Fibroblast of lung (primary cell): ENCODE results near the gene LCA5. TPM values are rescaled to one million over a fixed set of nuclear protein-coding genes. Genes with fewer than 3 reads are reported as not detected.
A peak's percentile ranks its signal among the peaks of the same experiment; 100 is the strongest.

Experiments
- DNase-seq, 2 donors: peaks; one replicate each; pipeline versions ENCODE4 v3.0.0 to v3.0.0-alpha.2; 2010; ENCODE audit warnings: low read depth in 2 of 2
- H2AFZ ChIP-seq: 2 replicates; pipeline ENCODE4 v1.5.1; 2012; ENCODE audit warnings: low read length, control low read depth, inconsistent platforms
- H3K27ac ChIP-seq: 2 replicates; pipeline ENCODE4 v1.5.1; 2011; ENCODE audit warnings: low read length, control low read depth; ENCODE audit not compliant: insufficient read depth
- H3K27me3 ChIP-seq: 2 replicates; pipeline ENCODE4 v1.5.1; 2011; ENCODE audit warnings: mild to moderate bottlenecking, low read length; ENCODE audit not compliant: control insufficient read depth, insufficient read depth
- H3K36me3 ChIP-seq: 2 replicates; pipeline ENCODE4 v1.5.1; 2011; ENCODE audit warnings: low read length; ENCODE audit not compliant: control insufficient read depth, insufficient read depth
- H3K4me1 ChIP-seq: 2 replicates; pipeline ENCODE4 v1.5.1; 2011; ENCODE audit warnings: low read length; ENCODE audit not compliant: control insufficient read depth, insufficient read depth; ENCODE audit errors: extremely low read depth
- H3K4me2 ChIP-seq: 2 replicates; pipeline ENCODE4 v1.5.1; 2011; ENCODE audit warnings: low read length, control low read depth; ENCODE audit not compliant: insufficient read depth; ENCODE audit errors: extremely low read depth
- H3K4me3 ChIP-seq, 4 experiments: fragments of 200-600 bp in 1 of 4; sonication (generic) in 1 of 4; replicated peaks in 1 of 4; 2 replicates each; pipeline ENCODE4 v1.5.1; 2011 to 2016; ENCODE audit warnings: low read length in 4 of 4, low read depth in 3 of 4, mild to moderate bottlenecking in 3 of 4, control low read depth in 2 of 4, inconsistent platforms in 1 of 4, mixed read lengths in 1 of 4; ENCODE audit not compliant: insufficient read depth in 1 of 4; ENCODE audit errors: control extremely low read depth in 1 of 4
- H3K79me2 ChIP-seq: 2 replicates; pipeline ENCODE4 v1.5.1; 2012; ENCODE audit warnings: mild to moderate bottlenecking, low read length, inconsistent platforms; ENCODE audit not compliant: control insufficient read depth, insufficient read depth
- H3K9ac ChIP-seq: 2 replicates; pipeline ENCODE4 v1.5.1; 2011; ENCODE audit warnings: mild to moderate bottlenecking, low read length, control low read depth; ENCODE audit not compliant: insufficient read depth
- H3K9me3 ChIP-seq: 2 replicates; pipeline ENCODE4 v1.5.1; 2012; ENCODE audit warnings: low read depth, low read length; ENCODE audit not compliant: control insufficient read depth, insufficient read depth
- H4K20me1 ChIP-seq: 2 replicates; pipeline ENCODE4 v1.5.1; 2011; ENCODE audit warnings: low read length; ENCODE audit not compliant: control insufficient read depth, insufficient read depth; ENCODE audit errors: extremely low read depth
- EZH2 ChIP-seq: IDR thresholded peaks from 2 replicates; pipeline ENCODE4 v1.5.1; 2012; ENCODE audit warnings: low read length, control low read depth, mild to moderate bottlenecking; ENCODE audit errors: missing control alignments
- polyA plus RNA-seq, 2 donors: library from polyadenylated mRNA; depleted of rRNA in 1 of 2; stranded (reverse) in 1 of 2; unstranded in 1 of 2; fragments of >200 nt; gene quantifications; 2 replicates each; pipeline ENCODE4 v1.2.1, GENCODE V29; 2011 to 2012; ENCODE audit warnings: missing spikeins in 1 of 2
- total RNA-seq: library from RNA; depleted of rRNA; stranded (reverse); fragments of >200 nt; gene quantifications from 2 replicates; pipeline ENCODE4 v1.2.1, GENCODE V29; 2014
- TF ChIP-seq, protein P1 (sequence below), 2 donors: IDR thresholded peaks in 1 of 2; conservative IDR thresholded peaks in 1 of 2; 1 replicate in 1 of 2; 2 replicates in 1 of 2; pipeline ENCODE4 v1.5.1; 2011 to 2012; ENCODE audit warnings: low read length in 2 of 2, control low read depth in 1 of 2, inconsistent platforms in 1 of 2, low read depth in 1 of 2, mild to moderate bottlenecking in 1 of 2

LCA5 gene
- total and polyA plus RNA-seq, 2 donors (not counting 1 experiment from before 2014, with no cell fraction given) = 3.3 to 7.8 TPM

GRCh38 chr6:79570129-79571029, 33.1 kb upstream of the LCA5 start:
- Histone ChIP-seq H3K36me3 (no peaks in the 10 kb centered on the region), H3K9me3 (no peaks in the 10 kb centered on the region), H3K4me3 (peak overlapping the region in 2 of 4 experiments; percentile 20 to 27), H3K4me1 (no peaks in the 10 kb centered on the region), H3K27me3 (no peaks in the 10 kb centered on the region), H2AFZ (no peak overlapping the region), H3K4me2 (peak overlapping the region; percentile 38), H3K9ac (no peak overlapping the region), H3K27ac (no peak overlapping the region), H4K20me1 (no peaks in the 10 kb centered on the region), H3K79me2 (no peaks in the 10 kb centered on the region)
- TF ChIP-seq EZH2 = no peak
- TF ChIP-seq, protein P1, sequence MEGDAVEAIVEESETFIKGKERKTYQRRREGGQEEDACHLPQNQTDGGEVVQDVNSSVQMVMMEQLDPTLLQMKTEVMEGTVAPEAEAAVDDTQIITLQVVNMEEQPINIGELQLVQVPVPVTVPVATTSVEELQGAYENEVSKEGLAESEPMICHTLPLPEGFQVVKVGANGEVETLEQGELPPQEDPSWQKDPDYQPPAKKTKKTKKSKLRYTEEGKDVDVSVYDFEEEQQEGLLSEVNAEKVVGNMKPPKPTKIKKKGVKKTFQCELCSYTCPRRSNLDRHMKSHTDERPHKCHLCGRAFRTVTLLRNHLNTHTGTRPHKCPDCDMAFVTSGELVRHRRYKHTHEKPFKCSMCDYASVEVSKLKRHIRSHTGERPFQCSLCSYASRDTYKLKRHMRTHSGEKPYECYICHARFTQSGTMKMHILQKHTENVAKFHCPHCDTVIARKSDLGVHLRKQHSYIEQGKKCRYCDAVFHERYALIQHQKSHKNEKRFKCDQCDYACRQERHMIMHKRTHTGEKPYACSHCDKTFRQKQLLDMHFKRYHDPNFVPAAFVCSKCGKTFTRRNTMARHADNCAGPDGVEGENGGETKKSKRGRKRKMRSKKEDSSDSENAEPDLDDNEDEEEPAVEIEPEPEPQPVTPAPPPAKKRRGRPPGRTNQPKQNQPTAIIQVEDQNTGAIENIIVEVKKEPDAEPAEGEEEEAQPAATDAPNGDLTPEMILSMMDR (conservative IDR thresholded peaks at IDR 0.05 in 1 of 2, IDR thresholded peaks at IDR 0.05 in 1 of 2; ENCODE audit: low read depth in 1 of 2, low read length in 2 of 2) = peak; percentile 71 to 73
- DNase-seq = peak; percentile 71 to 89

DNA sequence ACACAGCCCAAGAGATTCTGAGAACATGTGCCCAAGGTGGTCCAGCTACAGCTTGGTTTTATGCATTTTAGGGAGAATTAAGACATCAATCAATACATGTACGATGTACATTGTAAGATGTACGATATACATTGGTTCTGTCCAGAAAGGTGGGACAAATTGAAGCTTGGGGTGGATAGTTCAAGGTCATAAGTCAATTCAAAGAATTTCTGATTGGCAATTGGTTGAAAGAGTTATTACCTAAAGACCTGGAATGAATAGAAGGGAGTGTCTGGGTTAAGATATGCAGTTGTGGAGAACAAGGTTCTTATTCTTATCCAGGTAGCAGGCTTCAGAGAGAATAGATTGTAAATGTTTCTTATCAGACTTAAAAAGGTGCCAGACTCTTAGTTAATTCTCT, 31.8 kb upstream of the LCA5 start:
- no peak for TF ChIP-seq EZH2
- TF ChIP-seq, protein P1 (conservative IDR thresholded peaks at IDR 0.05 in 1 of 2, IDR thresholded peaks at IDR 0.05 in 1 of 2; ENCODE audit: low read depth in 1 of 2, low read length in 2 of 2) = no peak
- no peak for DNase-seq
- Histone ChIP-seq H3K27me3 (no peaks in the 10 kb centered on the region), H3K4me3 (no peak overlapping the region), H3K79me2 (no peaks in the 10 kb centered on the region), H3K9ac (no peak overlapping the region), H4K20me1 (no peaks in the 10 kb centered on the region), H3K4me1 (no peaks in the 10 kb centered on the region), H3K4me2 (no peak overlapping the region), H3K36me3 (no peaks in the 10 kb centered on the region), H2AFZ (no peak overlapping the region), H3K9me3 (no peaks in the 10 kb centered on the region), H3K27ac (no peak overlapping the region)

DNA sequence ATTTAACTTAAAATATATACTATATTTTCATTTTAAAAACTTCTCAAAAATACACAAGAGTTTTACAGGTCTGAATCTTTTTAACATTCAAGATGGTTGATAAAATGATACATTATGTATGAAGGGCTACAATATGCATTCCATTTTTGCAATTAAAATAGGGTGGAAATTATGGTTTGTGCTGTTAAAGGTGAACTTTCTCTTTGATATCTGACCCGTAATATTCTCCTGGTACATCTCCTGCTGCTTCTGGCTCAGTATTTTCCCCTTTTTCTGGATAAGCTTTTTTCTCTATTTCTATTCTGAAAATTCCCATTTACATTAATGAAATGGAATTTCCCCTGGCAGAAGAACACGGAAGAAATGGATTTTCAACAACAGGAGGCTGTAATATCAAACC, 27.4 kb upstream of the LCA5 start:
- TF ChIP-seq, protein P1 (conservative IDR thresholded peaks at IDR 0.05 in 1 of 2, IDR thresholded peaks at IDR 0.05 in 1 of 2; ENCODE audit: low read depth in 1 of 2, low read length in 2 of 2) = no peak
- no peak for TF ChIP-seq EZH2
- H3K4me1 ChIP-seq = no peaks in the 10 kb centered on the region
- no peak overlapping the region for H3K27ac ChIP-seq
- no peak overlapping the region for H3K9ac ChIP-seq
- H2AFZ ChIP-seq = no peak overlapping the region
- H3K4me2 ChIP-seq = no peak overlapping the region
- no peaks in the 10 kb centered on the region for H3K79me2 ChIP-seq
- H3K27me3 ChIP-seq = no peaks in the 10 kb centered on the region
- DNase-seq = no peak
- no peaks in the 10 kb centered on the region for H3K36me3 ChIP-seq
- no peaks in the 10 kb centered on the region for H3K9me3 ChIP-seq
- H4K20me1 ChIP-seq = no peaks in the 10 kb centered on the region
- no peak overlapping the region for H3K4me3 ChIP-seq
